GM19043 (cell line): ENCODE results near the gene RPL22L1.
"Not testable (repeated sequence)": the region's sequence is repeated elsewhere in the genome, so short reads cannot be mapped to it uniquely, and the experiment has no call there.

ENCODE experiments used
- ATAC-seq: cut with Tn5 transposase; IDR thresholded peaks from one replicate; pipeline ENCODE4 v1.9.1; 2021; ENCODE audit warnings: low read depth; ENCODE audit not compliant: unreplicated experiment

Gene RPL22L1

GRCh38 chr3:170869645-170870593, at the start of gene RPL22L1:
Gene RPL22L1 (minus strand): TSS chr3:170870195. CDS start chr3:170870167, 28 bp downstream.
- peak; percentile 98 for ATAC-seq

GRCh38 chr3:170918715-170919114, 48.7 kb upstream of the RPL22L1 start:
- ATAC-seq: no peak

GRCh38 chr3:170914690-170915089, 44.7 kb upstream of the RPL22L1 start:
- ATAC-seq: no peak

GRCh38 chr3:170914212-170914611, 44.2 kb upstream of the RPL22L1 start:
- ATAC-seq: no peak

- ATAC-seq: no peak
Measured at GRCh38 chr3:170911051-170911450, 41.1 kb upstream of the RPL22L1 start.

- no peak for ATAC-seq
Measured at GRCh38 chr3:170910542-170910941, 40.5 kb upstream of the RPL22L1 start.

- no peak for ATAC-seq
Measured at GRCh38 chr3:170909129-170909903, 39.3 kb upstream of the RPL22L1 start.

- peak; percentile 86 for ATAC-seq
Measured at GRCh38 chr3:170908235-170909116, 38.5 kb upstream of the RPL22L1 start, which contains the start of gene EIF5A2. Gene EIF5A2 (minus strand): TSS chr3:170908637. CDS start chr3:170907806, 831 bp downstream.

- no peak for ATAC-seq
Measured at GRCh38 chr3:170907637-170908234, 37.7 kb upstream of the RPL22L1 start.

- no peak for ATAC-seq
Measured at GRCh38 chr3:170905862-170906261, 35.9 kb upstream of the RPL22L1 start.

GRCh38 chr3:170903123-170903522, 33.1 kb upstream of the RPL22L1 start:
- no peak for ATAC-seq

- no peak for ATAC-seq
Measured at GRCh38 chr3:170899455-170899854, 29.5 kb upstream of the RPL22L1 start.

GRCh38 chr3:170897978-170898377, 28.0 kb upstream of the RPL22L1 start:
- ATAC-seq: no peak

GRCh38 chr3:170897199-170897598, 27.2 kb upstream of the RPL22L1 start:
- ATAC-seq: not testable (repeated sequence)

- no peak for ATAC-seq
Measured at GRCh38 chr3:170896781-170897180, 26.8 kb upstream of the RPL22L1 start.

GRCh38 chr3:170896333-170896732, 26.3 kb upstream of the RPL22L1 start:
- not testable (repeated sequence) for ATAC-seq

GRCh38 chr3:170893895-170894294, 23.9 kb upstream of the RPL22L1 start:
- ATAC-seq: no peak

GRCh38 chr3:170889630-170890029, 19.6 kb upstream of the RPL22L1 start:
- no peak for ATAC-seq

GRCh38 chr3:170889132-170889531, 19.1 kb upstream of the RPL22L1 start:
- no peak for ATAC-seq
